ENCODE measurements around the gene INPP5A.

The INPP5A gene

DNA sequence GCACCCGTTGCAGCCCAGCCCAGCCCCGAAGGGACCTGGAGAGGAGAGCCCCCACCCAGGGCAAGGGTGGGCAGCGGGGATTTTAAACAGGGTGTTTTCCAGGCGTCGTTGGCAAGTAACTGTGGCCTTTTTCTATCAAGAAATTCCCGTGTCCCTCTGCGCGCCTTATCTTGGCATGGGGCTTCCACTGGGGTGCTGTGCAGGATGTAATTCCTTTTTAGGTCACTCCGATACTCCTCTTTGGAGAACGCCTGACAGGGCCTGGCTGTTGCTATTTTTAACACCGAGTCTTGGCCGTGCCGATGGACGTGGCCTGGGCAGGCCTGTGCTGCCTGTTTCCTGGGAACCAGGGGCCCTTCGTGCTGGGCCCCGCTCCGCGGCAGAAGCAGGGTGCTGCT, 93.8 kb downstream of the INPP5A start:
- Histone ChIP-seq H3K4me3 (no peak overlapping the region), H3K27ac (peak overlapping the region in 11 of 21 experiments; percentile 14 to 80 (median 43))

DNA sequence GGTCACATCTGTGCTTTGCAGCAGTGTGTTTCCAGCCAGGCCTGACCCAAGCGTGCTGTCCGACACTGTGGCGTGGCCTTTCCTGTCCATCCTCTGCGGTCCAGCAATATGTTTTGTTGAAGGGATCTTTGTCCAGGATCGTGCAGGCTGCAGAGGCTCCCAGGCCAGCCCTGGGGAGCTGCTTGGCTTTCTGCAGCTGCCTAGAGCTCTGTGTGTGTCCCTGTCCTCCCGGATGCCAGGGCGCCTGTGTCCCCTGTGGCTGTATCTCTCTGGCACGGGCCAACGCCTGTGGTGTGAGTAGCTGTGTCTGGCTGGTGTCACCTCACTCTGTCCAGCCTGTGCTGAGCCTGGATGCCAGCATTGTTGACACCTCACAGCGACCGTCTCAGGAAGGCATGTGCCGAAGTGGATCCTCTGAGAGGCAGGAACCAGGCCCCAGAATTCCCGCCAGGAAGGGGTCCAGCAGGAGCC, 94.5 kb downstream of the INPP5A start:
- H3K4me3 ChIP-seq, result no peak overlapping the region
- H3K27ac ChIP-seq, result peak overlapping the region in 7 of 21 experiments; percentile 9 to 80 (median 43)

DNA sequence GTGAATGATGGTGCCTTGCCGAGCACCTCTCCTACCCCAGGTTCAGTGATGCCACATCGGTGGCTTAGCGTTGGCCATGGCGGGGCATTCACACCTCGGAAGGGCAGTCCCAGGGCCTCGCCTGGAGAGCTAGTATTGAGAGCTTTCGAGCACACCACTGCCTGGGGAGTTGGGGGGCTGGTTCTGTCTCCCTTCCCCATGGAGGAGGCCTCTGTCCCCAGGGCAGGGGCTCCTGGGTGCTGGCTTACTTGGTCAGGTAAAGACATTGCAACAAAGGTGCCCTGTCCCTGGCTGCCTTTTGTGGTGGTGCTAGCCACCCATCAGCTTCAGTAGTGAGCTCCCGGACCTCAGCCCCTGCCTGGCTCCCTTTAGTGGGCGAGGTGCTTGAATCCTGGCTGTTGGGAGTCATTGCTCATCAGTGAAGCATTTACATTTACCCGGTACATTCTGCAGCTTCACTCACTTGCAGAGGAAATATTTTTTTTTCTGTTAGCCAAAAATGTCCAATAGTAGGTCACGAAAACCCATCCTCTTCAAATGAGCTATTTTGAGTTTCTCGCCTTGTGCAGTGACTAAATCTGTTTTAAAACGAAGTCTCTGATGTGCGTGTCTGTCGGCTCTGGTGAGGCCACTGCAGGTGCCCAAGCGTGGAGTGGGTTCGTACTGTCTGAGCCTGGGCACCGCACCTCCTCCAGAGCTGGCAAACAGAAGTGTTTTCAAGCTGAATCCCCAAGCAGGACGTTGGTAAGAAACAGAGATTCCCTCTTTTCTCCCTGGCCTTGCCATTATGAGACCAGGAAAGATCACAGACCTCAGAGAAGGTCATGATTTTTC, 95.5 kb downstream of the INPP5A start:
- H3K27ac ChIP-seq, result peak overlapping the region in 1 of 21 experiments; percentile 39
- no peak overlapping the region for H3K4me3 ChIP-seq

DNA sequence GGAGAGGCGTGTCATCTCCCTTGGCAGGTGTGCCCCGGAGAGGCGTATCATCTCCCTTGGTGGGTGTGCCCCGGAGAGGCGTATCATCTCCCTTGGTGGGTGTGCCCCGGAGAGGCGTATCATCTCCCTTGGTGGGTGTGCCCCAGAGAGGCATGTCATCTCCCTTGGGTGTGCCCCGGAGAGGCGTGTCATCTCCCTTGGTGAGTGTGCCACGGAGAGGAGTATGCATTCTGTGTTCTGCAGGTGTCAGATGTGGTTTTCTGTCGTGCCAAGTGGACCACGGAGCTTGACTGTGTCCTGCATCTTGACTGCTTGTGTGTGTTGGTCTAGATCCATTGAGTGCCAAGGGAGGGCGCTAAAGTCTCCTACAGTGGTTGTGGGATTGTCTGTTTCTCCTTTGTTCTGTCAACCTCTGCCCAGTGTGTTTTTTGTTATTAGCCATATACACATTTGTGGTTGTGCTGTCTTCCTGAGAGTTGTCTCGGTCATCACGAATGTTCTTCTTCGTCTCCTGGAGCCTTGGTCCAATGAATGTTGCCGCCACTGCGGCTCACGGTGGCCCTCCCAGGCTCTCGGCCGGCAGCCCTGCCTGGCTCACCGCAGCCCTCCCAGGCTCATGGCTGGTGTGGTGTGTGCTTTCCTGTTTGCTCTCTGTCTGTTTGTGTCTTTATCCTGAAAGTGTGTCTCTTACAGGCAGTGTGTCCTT, 96.8 kb downstream of the INPP5A start:
- Histone ChIP-seq H3K27ac (no peak overlapping the region), H3K4me3 (no peak overlapping the region)

DNA sequence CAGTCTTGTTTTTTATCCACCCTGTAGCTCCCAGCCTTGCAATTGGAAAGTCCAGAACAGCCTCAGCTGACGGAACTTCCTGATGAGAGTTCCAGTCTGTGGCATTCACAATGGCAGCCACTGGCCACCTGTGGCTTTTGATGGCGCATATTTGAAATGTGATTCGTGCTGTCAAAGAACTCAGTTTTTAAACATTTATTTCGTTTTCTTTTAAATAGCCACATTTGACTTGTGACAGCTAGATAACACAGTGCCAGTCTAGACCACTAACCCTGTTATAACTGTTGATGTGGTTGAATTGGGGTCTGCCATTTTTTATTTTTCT, 97.3 kb downstream of the INPP5A start:
- no peak overlapping the region for H3K4me3 ChIP-seq
- H3K27ac ChIP-seq, result no peak overlapping the region

- Histone ChIP-seq H3K27ac (no peak overlapping the region), H3K4me3 (no peak overlapping the region)
Measured at GRCh38 chr10:132636358-132636757, 98.8 kb downstream of the INPP5A start.

DNA sequence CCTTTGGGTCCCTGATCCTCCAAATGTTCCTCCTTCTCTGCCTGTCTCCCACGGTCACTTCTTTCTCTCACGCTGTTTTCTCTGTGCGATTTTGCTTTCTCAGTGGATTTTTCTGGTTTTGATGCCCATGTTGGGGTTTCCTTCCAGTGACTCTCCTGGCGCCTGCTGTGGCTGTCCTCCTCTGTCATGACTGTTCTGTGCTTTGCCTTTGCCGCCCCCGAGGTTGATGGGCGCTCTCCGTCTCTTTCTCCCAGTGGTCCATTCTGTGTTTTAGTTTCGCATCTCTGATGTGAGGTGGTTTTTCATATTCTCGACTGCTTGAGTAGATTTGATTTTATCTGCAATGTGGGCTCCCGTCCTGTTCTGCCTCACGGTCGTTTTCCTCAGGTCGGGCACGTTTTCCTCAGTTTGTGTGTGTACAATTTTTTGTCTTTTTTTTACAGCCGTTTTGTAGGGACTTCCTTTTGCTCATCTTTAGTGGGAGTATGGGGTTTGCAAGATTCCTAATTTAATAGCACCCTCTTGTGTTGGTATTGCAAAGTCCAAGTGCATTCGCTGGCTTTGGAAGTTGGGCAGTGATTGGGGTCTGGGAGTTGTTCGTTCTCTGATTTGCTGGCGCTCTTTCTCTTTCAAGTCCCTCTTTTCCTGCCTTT, 100.0 kb downstream of the INPP5A start:
- Histone ChIP-seq H3K27ac (no peak overlapping the region), H3K4me3 (no peak overlapping the region)

DNA sequence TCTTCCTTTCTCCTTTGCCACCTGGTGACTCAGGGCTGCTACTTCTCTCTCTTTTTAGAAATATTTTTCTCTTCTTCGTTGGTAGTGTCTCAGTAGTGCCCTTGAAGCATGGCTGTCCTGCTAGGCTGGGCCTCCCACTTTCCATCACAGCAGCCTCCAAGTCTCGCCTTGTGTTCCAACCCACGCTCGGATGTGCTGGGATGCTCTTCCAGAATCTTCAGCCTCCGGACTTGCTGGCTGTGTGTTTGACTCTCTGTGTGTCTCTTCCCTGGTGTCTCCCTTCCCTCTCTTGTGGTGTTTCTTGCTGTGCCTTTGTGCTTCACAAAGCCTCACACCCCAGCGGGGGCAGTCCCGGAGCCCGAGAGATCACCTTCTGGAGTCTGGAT, 100.5 kb downstream of the INPP5A start:
- H3K4me3 ChIP-seq, result no peak overlapping the region
- no peak overlapping the region for H3K27ac ChIP-seq

DNA sequence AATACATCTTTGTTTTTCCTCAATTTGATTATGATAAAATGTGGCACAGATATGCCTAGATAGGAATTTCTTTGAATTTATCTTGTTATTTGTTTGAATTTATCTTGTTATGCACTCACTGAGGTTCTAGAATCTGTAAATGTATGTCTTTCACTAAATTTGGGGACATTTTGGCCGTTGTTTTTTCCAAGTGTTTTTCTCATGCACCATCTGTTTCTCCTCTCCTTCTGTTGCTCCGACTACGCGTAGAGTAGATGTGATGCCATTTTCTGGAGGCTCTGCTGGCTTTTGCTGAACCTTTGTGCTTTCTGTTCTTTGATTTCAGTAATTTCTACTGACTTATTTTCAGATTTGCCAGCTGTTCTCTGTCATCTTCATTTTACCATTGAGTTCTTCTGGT, 101.9 kb downstream of the INPP5A start:
- Histone ChIP-seq H3K27ac (no peak overlapping the region), H3K4me3 (no peak overlapping the region)

GRCh38 chr10:132640326-132641125, 102.9 kb downstream of the INPP5A start:
- Histone ChIP-seq H3K27ac (no peak overlapping the region), H3K4me3 (no peak overlapping the region)

DNA sequence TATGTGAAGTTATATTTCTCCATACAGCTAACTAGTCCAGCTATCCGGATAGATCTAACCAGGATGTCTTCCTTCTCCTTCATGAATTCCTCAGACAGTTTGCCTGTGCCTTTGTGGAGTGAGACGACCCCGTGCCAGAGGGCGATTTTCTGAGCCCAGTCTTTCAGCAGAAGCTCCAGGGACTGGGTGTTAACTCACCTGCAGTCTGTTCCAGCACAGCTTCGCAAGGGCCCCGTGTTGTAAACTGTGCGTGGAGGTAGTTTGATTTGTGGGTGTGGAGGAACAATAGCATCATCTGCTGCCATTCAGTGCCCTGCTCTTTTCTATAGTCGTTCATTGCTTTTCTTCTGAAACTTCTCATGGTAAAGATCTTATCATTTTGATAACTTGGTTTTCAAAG, 103.8 kb downstream of the INPP5A start:
- Histone ChIP-seq H3K27ac (no peak overlapping the region), H3K4me3 (no peak overlapping the region)

- Histone ChIP-seq H3K4me3 (no peak overlapping the region), H3K27ac (no peak overlapping the region)
Measured at GRCh38 chr10:132641966-132642731, 104.6 kb downstream of the INPP5A start.

DNA sequence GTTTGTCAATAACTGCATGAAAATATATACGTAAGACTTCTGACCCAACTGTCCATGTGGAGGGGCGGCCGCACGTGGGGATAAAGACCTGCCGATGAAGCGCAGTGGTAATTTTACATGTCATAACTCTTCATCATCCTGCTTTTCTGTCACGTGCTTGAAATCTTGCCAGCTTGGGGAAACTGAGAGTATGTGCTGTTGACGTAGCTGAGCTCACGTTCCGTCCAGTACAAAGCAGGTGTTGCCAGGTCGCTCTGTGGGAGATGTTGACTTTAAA, 105.1 kb downstream of the INPP5A start:
- H3K27ac ChIP-seq, result no peak overlapping the region

GRCh38 chr10:132643709-132644526, 106.3 kb downstream of the INPP5A start:
- H3K27ac ChIP-seq, result no peak overlapping the region

More for the DNA sequence above, 105.1 kb downstream of the INPP5A start:
- H3K4me3 ChIP-seq, result no peak overlapping the region

DNA sequence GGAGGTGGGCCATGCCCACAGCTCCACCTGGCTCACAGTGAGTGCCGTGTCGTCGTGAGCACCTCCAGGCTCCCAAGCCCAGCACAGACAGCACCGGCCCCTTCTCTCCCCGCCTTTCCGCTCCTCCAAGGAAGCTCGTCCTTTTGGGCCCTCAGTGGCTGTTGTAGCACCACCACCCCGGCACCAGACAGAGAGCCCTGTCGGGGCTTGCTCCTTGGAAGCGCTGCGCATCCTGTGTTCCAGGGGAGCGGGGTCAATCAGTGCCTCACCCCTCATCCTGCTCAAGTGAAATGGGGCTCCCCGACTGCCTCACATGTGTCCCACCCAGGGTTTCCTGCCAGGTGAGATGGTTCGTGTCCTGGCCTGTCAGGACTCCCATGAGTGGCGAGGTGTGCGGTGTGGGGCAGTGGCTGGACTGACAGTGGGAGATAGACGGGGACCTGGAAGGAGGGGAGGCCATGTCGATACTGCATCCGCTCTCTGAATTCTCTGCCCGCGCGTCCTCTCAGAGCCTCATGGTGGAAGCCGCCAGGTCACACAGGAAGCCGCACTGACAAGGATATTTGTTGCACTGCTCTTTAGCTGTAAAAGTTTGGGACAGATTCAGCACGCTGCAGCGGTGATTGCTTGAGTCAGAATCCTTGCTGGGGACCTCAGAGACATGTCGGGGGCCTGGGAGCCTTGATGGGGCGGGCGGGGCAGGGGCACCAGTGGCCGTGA, 107.1 kb downstream of the INPP5A start:
- no peak overlapping the region for H3K4me3 ChIP-seq
- no peak overlapping the region for H3K27ac ChIP-seq

More at GRCh38 chr10:132643709-132644526, 106.3 kb downstream of the INPP5A start:
- no peak overlapping the region for H3K4me3 ChIP-seq

- Histone ChIP-seq H3K4me3 (no peak overlapping the region), H3K27ac (no peak overlapping the region)
Measured at GRCh38 chr10:132645247-132645530, 107.6 kb downstream of the INPP5A start.

DNA sequence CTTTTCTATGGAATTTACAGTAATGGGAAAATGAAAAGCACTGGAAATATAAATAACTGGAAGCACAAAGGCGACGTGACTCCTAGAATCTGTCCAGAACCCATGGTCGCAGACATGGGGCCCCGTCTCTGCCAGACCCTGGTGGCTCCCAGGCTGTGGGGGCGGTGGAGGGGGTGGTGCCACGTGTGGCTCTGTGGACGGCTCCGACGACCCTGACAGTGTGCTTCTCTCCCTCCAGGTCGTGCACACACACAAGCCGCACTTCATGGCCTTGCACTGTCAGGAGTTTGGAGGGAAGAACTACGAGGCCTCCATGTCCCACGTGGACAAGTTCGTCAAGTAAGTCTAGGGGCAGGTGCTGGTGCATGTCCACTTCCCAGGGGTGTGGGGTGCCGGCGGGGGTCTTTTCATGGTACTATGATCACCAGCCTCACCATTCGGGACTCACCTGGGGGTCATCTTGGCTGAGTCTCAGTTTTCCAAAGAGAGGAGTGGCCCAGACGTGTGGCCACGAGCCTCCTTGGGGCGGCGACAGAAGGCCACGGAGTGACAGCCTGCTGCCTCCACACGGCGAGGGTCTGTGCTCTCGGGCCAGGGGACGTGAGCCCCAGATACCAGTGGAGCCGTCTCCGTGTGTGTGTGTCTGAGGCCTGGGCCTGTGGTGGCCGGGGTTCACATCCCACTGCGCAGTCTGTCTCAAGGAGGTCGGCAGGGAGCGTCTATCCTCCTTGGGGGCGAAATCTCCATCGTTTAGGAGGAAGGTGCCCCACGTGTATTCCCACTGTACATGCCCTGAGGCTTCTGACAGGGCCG, 108.2 kb downstream of the INPP5A start:
- no peak overlapping the region for H3K4me3 ChIP-seq
- H3K27ac ChIP-seq, result no peak overlapping the region

Measured in skin epidermis (tissue), 12 donors.